ENCODE data around the gene SYT1.

GRCh38 chr12:79125358-79125757 lies 260.8 kb downstream of the SYT1 start:
- no peak for TF ChIP-seq POLR2AphosphoS5 (IDR thresholded peaks at IDR 0.05; ENCODE audit: low read depth, low read length)
- no peak for TF ChIP-seq TAF1 (IDR thresholded peaks at IDR 0.05; ENCODE audit: borderline replicate concordance, insufficient read depth, low read length)
- TF ChIP-seq REST (IDR thresholded peaks at IDR 0.05; ENCODE audit: insufficient read depth in 1 of 2, low read depth in 2 of 2, low read length in 2 of 2) = no peak
- TF ChIP-seq SIN3A (IDR thresholded peaks at IDR 0.05; ENCODE audit: borderline replicate concordance, insufficient read depth, low read length) = no peak
- TF ChIP-seq FOXP2 (optimal IDR thresholded peaks at IDR 0.05; ENCODE audit: borderline replicate concordance, extremely low read depth, extremely low read length, insufficient read depth) = no peak
